Astrocyte of the cerebellum (primary cell): ENCODE results near the gene LUM.

Experiments
- DNase-seq: peaks from one replicate; pipeline ENCODE4 v3.0.0-alpha.2; 2011; ENCODE audit warnings: low read depth
- H3K4me3 ChIP-seq: 2 replicates; pipeline ENCODE4 v1.5.1; 2011; ENCODE audit warnings: mild to moderate bottlenecking, low read depth, low read length, moderate library complexity
- CTCF ChIP-seq: IDR thresholded peaks from 2 replicates; pipeline ENCODE4 v1.5.1; 2012; ENCODE audit warnings: low read length, low read depth, moderate library complexity, mild to moderate bottlenecking; ENCODE audit errors: missing control alignments
- in situ Hi-C: cut with HindIII; loops from 2 replicates; pipeline ENCODE4 v1.10.0; 2017; ENCODE audit warnings: low sequenced_read_pairs

LUM gene

GRCh38 chr12:91111366-91112325 lies at the start of gene LUM:
TSS of gene LUM (minus strand) at chr12:91111494. CDS start at chr12:91108979, 2,515 bp downstream.
- DNase-seq = no peak
- in situ Hi-C loops = no loop called here
- no peak for TF ChIP-seq CTCF
- peak within 1 kb of the TSS; percentile 26 for H3K4me3 ChIP-seq

- no peak for TF ChIP-seq CTCF
- no peak overlapping the region for H3K4me3 ChIP-seq
- in situ Hi-C loops = no loop called here
- DNase-seq = no peak
Observed at GRCh38 chr12:91161009-91161408, 49.7 kb upstream of the LUM start.

- in situ Hi-C loops = no loop called here
- peak; percentile 34 for DNase-seq
- no peak for TF ChIP-seq CTCF
- H3K4me3 ChIP-seq = no peak overlapping the region
Observed at GRCh38 chr12:91155990-91156389, 44.7 kb upstream of the LUM start.

GRCh38 chr12:91154131-91154530 lies 42.8 kb upstream of the LUM start:
- H3K4me3 ChIP-seq = no peak overlapping the region
- DNase-seq = no peak
- no peak for TF ChIP-seq CTCF
- in situ Hi-C loops = no loop called here

GRCh38 chr12:91144053-91144452 lies 32.8 kb upstream of the LUM start:
- no peak for DNase-seq
- no peak for TF ChIP-seq CTCF
- in situ Hi-C loops = no loop called here
- no peak overlapping the region for H3K4me3 ChIP-seq

- H3K4me3 ChIP-seq = no peak overlapping the region
- in situ Hi-C loops = no loop called here
- TF ChIP-seq CTCF = no peak
- DNase-seq = no peak
Observed at GRCh38 chr12:91143206-91143605, 31.9 kb upstream of the LUM start.
